ENCODE data around the gene CD79B.
A peak's percentile ranks its signal among the peaks of the same experiment; 100 is the strongest.
"Not testable (repeated sequence)": the region's sequence is repeated elsewhere in the genome, so short reads cannot be mapped to it uniquely, and the experiment has no call there.

Gene CD79B

DNA sequence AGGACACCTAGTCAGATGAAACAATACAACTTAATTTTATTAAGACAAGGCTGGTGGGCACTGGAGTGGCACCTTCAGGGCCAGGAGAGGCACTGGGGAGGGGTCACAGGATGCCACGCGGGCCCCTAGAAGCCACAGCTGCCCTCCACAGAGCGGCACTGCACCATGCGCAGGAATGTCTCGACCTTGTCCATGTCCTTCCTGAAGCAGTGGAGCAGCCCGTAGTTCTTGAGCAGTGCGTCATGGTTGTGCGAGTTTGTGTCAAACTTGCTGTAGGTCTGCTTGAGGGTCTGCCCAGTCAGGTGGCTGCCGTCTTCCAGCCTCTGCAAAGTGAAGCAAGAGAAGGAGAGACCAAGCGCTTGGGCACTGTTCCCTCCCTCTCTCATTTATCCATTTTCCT, 22.5 kb downstream of the CD79B start:
- not testable (repeated sequence) for DNase-seq

DNA sequence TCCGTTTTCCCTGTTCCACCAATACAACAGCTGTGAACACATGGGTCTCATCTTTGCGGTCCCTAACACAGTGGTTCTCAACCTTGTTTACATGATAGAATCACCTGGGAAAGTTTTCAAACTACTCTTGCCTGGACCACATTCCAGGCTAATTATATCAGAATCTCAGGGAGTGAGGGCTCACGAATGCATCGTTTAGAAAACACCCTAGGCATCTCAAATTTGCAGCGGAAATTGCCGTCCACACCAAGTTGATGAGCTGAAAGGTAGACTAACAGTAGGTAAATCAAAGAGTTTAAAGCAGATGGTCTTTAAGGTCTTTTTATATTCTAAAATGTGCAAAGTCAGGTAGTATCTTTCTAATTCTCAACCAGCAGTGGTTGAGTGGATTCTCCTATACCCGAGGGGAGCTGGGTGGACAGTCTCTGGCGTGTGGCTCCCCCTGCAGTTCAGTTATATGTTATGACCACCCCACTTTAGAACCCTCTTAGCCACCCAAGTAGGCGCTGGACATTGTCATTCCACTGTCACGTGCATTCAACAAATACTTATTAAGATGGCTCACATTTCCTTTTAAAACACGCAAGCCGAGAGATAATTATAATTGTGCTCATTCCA, 24.9 kb downstream of the CD79B start:
- DNase-seq = not testable (repeated sequence)

DNA sequence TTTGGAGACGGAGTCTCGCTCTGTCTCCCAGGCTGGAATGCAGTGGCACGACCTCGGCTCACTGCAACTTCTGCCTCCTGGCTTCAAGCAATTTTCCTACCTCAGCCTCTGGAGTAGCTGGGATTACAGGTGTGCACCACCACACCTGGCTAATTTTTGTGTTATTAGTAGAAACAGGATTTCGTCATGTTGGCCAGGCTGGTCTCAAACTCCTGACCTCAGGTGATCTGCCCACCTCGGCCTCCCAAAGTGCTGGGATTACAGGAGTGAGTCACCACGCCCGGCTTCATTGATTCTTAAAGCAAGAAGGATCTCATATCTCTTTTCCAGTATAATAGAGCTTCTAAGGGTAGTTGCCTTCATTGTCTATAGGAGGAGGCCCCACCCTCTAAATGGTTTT, 27.3 kb downstream of the CD79B start:
- not testable (repeated sequence) for DNase-seq

DNA sequence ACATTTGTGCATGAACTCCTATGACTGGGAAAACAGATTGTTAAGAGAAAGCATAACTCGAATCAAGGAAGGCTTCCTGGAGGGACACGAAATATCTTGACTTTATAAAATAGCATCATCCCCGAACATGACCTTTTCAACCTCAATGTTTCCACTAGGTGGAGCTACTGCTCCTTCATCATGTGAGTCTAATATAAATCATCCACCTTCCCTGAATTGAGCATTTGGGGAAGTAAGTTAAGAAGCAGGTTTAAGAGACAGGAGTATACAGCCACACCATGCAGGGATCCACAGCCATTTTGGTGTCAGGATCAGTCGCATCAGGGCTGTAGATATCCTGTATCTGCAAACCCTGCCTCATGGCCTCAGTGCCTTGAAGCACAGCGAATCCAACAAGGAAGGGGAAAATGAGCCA, 28.3 kb downstream of the CD79B start:
- peak; percentile 59 for DNase-seq

DNA sequence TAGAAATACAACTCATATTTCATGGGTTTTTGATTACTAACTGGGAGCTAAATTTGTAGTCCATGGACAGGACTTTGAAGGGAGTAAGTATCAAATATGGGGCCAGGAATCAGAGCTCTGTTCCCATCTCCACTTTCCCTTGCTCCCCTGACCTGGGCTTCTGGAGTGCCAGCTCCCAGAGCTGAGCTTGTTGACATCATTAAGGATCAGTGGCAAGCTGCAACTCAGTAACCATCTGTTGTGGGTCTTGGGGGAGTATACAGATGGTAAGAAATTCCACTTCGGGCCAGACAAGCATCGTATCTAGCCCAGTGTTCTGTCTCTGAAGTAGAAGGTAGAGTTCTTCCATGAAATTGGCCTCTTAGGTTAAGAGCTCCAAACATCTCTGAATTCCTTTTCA, 30.2 kb downstream of the CD79B start:
- DNase-seq = not testable (repeated sequence)

DNA sequence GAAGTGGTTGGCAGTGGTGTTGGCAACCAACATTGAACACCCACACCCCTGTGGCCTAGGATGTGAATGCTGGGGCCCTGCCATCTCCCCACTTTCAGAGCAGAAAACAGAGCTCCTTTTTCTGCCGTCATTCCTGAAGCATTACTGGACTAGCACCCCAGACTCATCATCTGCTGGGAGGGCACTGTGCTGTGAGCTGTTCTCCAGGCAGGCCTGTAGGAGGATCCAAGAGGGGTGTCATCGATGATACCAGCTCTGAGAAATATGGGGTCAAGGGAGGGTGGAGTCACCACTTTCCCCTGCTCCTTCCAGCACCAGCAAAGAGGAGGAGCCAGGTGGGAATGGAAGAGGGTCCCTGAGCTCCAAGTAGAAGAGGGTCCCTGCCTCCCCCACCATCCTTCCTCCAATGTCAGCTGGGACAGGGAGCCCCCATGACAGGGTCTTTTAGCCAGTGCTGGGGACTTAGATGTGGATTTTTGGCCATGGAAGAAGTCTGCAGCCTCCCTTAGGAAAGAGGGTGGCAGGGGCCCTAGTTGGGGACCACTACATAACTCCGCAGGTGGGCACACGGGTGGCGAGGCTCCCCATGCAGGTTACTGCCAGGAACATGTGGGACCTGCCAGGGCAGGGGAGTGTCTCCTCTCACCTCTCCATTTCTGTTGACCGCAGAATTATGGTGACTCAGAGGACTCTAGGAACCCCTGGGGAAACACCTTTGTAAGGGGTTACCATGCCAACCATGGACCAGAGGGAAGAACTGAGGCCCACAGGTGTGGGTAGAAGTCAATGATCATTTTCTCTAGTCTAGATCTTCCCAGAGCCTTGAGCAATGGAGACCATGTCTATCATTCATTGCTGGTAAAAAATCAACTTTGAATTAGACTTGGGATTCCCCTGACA, 33.0 kb downstream of the CD79B start:
- peak; percentile 45 for DNase-seq

DNA sequence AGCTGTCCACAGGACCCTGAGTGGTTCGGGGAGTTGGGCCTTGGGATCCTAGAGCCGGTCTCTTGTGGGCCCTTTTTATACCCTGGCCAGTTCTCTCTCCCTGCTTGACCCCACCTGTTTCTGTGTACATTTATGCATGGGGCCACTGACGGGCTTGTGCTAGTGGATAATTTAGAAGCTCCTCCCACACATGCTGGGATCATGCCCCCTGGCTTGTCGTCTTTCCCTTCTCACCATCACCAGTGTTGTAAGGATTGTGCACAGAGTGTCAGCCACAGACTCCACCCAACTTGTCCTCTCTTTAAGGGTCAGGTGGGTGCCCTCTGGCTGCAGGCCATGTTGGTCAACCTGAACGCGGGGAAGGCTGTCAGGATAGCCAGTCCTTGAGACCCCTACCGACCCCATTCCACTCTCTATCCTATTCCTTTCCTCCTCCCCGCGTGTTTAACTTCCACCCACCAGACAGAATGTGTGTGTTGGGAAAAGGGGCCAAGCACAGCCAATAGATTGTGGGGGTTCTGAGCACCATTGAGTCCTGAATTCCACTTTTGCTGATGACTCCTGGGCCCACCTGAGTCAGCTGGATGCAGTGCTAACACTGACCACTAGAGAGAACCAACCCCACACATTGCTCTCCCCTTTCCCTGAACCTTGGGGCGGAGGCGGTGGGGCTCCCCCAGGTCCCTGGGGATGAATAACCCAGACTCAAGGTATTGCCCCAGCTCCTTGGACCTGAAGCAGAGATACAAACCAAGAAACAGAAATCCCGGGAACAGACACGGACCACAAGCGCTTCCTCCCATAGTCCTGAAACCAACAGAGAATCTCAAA, 35.4 kb downstream of the CD79B start, which contains the start of gene CSH1:
Gene CSH1, minus strand, starts transcription at position 51 of the 831 bp plus-strand sequence. CDS start 63 bp downstream, outside the sequence.
- not testable (repeated sequence) for DNase-seq

DNA sequence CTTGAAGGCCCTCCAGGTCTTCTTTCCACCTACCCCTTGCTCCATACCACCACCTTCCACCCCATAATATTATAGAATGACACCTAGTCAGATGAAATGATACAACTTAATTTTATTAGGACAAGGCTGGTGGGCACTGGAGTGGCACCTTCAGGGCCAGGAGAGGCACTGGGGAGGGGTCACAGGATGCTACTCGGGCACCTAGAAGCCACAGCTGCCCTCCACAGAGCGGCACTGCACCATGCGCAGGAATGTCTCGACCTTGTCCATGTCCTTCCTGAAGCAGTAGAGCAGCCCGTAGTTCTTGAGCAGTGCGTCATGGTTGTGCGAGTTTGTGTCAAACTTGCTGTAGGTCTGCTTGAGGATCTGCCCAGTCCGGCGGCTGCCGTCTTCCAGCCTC, 37.3 kb downstream of the CD79B start:
- DNase-seq = not testable (repeated sequence)

DNA sequence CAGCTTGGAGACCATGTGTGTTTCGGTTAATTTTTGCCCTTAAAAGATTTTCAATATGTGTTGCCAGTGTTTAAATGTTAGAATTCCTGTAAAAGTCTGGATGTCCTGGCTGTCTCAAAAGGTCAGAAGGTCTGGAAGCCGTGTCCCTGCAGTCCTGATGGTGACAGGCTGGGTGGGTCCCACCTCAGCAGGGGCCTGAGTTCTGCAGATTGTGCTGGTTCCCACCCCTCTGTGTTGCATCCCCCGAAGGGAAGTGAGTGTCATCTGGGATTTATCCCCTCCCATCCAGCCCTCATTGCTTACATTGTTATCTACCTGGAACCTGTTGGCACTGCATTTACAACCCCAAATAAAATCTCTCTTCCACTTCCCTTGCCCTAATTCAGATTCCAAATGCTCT, 38.1 kb downstream of the CD79B start:
- DNase-seq = not testable (repeated sequence)

DNA sequence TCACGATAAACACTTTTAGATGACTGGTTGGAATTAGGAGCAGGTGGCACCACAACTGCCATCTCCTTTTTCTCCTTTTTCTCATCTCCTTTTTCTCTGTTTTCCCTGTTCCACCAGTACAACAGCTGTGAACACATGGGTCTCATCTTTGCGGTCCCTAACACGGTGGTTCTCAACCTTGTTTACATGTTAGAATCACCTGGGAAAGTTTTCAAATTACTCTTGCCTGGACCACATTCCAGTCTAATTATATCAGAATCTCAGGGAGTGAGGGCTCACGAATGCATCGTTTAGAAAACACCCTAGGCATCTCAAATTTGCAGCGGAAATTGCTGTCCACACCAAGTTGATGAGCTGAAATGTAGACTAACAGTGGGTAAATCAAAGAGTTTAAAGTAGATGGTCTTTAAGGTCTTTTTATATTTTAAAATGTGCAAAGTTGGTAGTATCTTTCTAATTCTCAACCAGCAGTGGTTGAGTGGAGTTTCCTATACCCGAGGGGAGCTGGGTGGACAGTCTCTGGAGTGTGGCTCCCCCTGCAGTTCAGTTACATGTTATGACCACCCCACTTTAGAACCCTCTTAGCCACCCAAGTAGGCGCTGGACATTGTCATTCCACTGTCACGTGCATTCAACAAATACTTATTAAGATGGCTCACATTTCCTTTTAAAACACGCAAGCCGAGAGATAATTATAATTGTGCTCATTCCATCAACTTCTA, 39.7 kb downstream of the CD79B start:
- not testable (repeated sequence) for DNase-seq

DNA sequence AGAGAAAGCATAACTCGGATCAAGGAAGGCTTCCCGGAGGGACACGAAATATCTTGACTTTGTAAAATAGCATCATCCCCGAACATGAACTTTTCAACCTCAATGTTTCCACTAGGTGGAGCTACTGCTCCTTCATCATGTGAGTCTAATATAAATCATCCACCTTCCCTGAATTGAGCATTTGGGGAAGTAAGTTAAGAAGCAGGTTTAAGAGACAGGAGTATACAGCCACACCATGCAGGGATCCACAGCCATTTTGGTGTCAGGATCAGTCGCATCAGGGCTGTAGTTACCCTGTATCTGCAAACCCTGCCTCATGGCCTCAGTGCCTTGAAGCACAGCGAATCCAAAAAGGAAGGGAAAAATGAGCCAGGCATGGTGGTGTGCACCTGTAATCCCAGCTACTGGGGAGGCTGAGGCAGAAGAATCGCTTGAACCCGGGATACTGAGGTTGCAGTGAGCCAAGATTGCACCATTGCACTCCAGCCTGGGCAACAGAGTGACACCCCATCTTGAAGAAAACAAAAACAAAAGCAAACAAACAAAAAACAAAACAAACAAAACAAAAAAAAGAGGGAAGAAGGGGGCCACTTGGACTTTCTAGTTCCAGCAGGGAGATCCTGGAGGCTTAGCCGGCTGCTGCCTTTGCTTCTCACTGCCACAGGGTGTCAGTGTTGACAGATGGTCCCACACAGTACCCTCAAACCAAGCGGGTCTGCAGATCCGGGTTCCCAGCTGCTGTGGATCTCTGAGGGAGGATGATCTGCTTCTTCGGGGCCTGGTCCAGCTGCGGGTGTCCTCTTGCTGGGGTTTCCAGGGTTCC, 42.9 kb downstream of the CD79B start:
- peak; percentile 37 for DNase-seq

DNA sequence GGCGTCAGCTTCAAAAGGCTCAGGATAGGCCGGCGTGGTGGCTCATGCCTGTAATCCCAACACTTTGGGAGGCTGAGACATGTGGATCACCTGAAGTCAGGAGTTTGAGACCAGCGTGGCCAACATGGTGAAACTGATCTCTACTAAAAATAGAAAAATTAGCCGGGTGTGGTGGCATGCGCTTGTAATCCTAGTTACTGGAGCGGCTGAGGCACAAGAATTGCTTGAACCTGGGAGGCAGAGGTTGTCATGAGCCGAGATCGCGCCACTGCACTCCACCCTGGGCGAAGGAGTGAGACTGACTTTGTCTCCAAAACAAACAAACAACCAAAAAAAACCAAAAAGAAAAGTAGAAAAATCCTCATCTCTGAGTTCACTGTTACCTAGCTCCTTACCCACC, 47.0 kb downstream of the CD79B start:
- not testable (repeated sequence) for DNase-seq

DNA sequence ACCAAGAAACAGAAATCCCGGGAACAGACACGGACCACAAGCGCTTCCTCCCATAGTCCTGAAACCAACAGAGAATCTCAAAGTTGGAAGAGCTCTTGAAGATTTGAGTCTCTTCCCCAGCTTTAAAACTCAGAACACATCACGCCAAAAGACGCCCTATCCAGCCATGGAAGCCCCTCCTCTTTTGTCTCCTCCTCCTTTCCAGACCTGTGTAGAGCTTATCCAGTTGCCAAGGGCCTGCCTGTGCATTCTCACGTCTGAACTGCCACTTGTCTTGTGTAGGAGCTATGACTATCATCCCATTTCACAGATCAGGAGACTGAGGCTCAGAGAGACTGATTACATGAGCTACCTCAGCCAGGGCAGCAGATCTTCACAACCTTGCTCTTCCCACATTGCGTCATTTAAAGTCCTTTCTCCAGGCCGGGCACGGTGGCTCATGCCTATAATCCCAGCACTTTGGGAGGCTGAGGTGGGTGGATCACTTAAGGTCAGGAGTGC, 49.5 kb downstream of the CD79B start:
- not testable (repeated sequence) for DNase-seq

DNA sequence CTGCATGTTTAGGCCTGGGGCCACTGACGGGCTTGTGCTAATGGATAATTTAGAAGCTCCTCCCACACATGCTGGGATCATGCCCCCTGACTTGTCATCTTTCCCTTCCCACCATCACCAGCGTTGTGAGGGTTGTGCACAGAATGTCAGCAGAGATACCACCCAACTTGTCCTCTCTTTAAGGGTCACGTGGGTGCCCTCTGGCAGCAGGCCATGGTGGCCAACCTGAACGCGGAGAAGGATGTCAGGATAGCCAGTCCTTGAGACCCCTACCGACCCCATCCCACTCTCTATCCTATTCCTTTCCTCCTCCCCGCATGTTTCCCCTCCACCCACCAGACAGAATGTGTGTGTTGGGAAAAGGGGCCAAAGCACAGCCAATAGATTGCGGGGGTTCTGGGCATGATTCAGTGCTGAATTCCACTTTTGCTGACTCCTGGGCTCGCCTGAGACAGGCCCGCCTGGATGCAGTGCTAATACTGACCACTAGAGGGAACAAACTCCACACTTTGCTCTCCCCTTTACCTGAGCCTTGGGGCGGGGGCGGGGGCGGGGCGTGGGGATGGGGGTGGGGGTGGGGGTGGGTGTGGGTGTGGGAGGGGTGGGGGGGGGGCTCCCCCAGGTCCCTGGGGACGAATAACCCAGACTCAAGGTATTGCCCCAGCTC, 50.1 kb downstream of the CD79B start, which contains the start of gene GH2:
Gene GH2, minus strand, starts transcription at position 10 of the 667 bp plus-strand sequence. CDS start 143 bp downstream, outside the sequence.
- DNase-seq = peak; percentile 71

DNA sequence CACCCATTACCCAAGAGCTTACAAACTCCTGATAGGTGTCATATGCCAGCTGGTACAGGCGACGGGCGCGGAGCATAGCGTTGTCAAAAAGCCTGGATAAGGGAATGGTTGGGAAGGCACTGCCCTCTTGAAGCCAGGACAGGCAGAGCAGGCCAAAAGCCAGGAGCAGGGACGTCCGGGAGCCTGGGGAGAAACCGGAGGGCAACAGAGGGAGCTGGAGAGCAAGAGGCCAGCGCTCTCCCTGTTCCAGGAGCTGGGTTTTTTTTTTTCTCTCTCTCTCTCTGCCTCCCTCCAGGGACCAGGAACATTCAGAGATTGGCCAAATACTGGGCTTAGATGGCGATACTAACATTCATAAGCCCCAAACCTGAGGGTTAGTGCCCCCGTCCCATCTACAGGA, 50.8 kb downstream of the CD79B start:
- DNase-seq = not testable (repeated sequence)

DNA sequence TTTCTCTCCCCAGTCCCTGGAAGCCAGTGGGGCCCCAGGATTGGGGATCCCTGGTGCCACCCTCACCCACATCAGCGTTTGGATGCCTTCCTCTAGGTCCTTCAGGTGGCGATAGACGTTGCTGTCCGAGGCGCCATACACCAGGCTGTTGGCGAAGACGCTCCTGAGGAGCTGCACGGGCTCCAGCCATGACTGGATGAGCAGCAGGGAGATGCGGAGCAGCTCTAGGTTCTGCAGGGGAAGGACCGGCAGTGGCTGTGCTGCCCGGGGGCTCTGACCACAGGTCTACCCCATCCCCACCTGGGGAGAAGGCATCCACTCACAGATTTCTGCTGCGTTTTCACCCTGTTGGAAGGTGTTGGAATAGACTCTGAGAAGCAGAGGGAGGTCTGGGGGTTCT, 51.4 kb downstream of the CD79B start:
- DNase-seq = no peak

All from CD4-positive, alpha-beta T cell treated with Interleukin-12 subunit alpha and Interleukin-12 subunit beta, for 1 hour (primary cell).